Measurements from ENCODE around the gene EXTL1.

EXTL1 gene

GRCh38 chr1:26070963-26071342, 49.4 kb downstream of the EXTL1 start:
- DNase-seq (ENCODE audit: low spot score): no peak

GRCh38 chr1:26072305-26072704, 50.7 kb downstream of the EXTL1 start:
- DNase-seq (ENCODE audit: low spot score): no peak

GRCh38 chr1:26075421-26076144, 54.0 kb downstream of the EXTL1 start:
- no peak for DNase-seq (ENCODE audit: low spot score)

GRCh38 chr1:26077524-26077923, 55.9 kb downstream of the EXTL1 start:
- no peak for DNase-seq (ENCODE audit: low spot score)

- DNase-seq (ENCODE audit: low spot score): no peak
Observed at GRCh38 chr1:26078286-26079177, 57.0 kb downstream of the EXTL1 start.

GRCh38 chr1:26079178-26079563, 57.6 kb downstream of the EXTL1 start:
- DNase-seq (ENCODE audit: low spot score): no peak

GRCh38 chr1:26079960-26080814, 58.6 kb downstream of the EXTL1 start:
- no peak for DNase-seq (ENCODE audit: low spot score)

- no peak for DNase-seq (ENCODE audit: low spot score)
Observed at GRCh38 chr1:26081267-26082019, 59.9 kb downstream of the EXTL1 start.

- DNase-seq (ENCODE audit: low spot score): no peak
Observed at GRCh38 chr1:26082020-26082350, 60.4 kb downstream of the EXTL1 start.

- no peak for DNase-seq (ENCODE audit: low spot score)
Observed at GRCh38 chr1:26083208-26083607, 61.6 kb downstream of the EXTL1 start.

GRCh38 chr1:26084091-26084561, 62.6 kb downstream of the EXTL1 start:
- no peak for DNase-seq (ENCODE audit: low spot score)

- DNase-seq (ENCODE audit: low spot score): no peak
Observed at GRCh38 chr1:26084844-26085243, 63.3 kb downstream of the EXTL1 start.
